Prostate gland (tissue), 2 donors: ENCODE data around the gene SLC5A6. TPM values are rescaled to one million over a fixed set of nuclear protein-coding genes. Genes with fewer than 3 reads are reported as not detected.

Experiments
- DNase-seq: peaks from one replicate; pipeline ENCODE4 v3.0.0-alpha.2; 2019; ENCODE audit warnings: low spot score
- H3K27ac ChIP-seq, 2 donors: fragments of 200-600 bp; sonication (generic); 2 replicates each; pipeline ENCODE4 v1.5.1; 2017 to 2019
- H3K27me3 ChIP-seq: fragments of 200-600 bp; sonication (generic); replicated peaks from 2 replicates; pipeline ENCODE4 v1.5.1; 2019; ENCODE audit not compliant: insufficient read depth
- H3K36me3 ChIP-seq, 2 donors: fragments of 200-600 bp; sonication (generic); 1 replicate in 1 of 2; 2 replicates in 1 of 2; pipeline versions ENCODE4 v1.5.1 to v1.8.1; 2017 to 2019
- H3K4me1 ChIP-seq: fragments of 200-600 bp; sonication (generic); replicated peaks from 2 replicates; pipeline ENCODE4 v1.5.1; 2019
- H3K4me3 ChIP-seq, 2 donors: fragments of 200-600 bp; sonication (generic); 2 replicates each; pipeline ENCODE4 v1.5.1; 2017 to 2019
- H3K9me3 ChIP-seq: fragments of 200-600 bp; sonication (generic); 2 replicates; pipeline ENCODE4 v1.5.1; 2017
- POLR2A ChIP-seq: fragments of 450-650 bp; IDR thresholded peaks from one replicate; pipeline ENCODE4 v1.6.1; 2016; ENCODE audit warnings: antibody characterized with exemption, mild to moderate bottlenecking
- POLR2AphosphoS5 ChIP-seq: sonication (generic); formaldehyde crosslinking; IDR thresholded peaks from one replicate; pipeline ENCODE4 v1.6.1; 2017; ENCODE audit warnings: antibody characterized with exemption
- WGBS: methylation state at CpG from one replicate; pipeline ENCODE4 v1.1.5; 2018; 5-methylcytosine and 5-hydroxymethylcytosine counted together
- intact Hi-C: fragments of 100-400 bp; cut with DNase I; formaldehyde crosslinking; loops from one replicate; pipeline ENCODE4 v1.14.2; 2022
- total RNA-seq, 2 donors: library from RNA; depleted of rRNA; stranded (reverse); fragments of >200 nt; gene quantifications; one replicate each; pipeline ENCODE4 v1.1.0, GENCODE V29; 2016
- TF ChIP-seq, protein P1 (sequence below), 4 experiments: fragments of 200-600 bp in 2 of 4; fragments of 450-650 bp in 2 of 4; sonication (generic) in 2 of 4; IDR thresholded peaks; 1 replicate in 3 of 4; 2 replicates in 1 of 4; pipeline ENCODE4 v1.5.1; 2016 to 2019; ENCODE audit warnings: antibody characterized with exemption in 4 of 4, mild to moderate bottlenecking in 2 of 4, moderate library complexity in 2 of 4

Gene SLC5A6
- total RNA-seq, 2 donors from 2014 or later, result 23.9 to 65.2 TPM

DNA sequence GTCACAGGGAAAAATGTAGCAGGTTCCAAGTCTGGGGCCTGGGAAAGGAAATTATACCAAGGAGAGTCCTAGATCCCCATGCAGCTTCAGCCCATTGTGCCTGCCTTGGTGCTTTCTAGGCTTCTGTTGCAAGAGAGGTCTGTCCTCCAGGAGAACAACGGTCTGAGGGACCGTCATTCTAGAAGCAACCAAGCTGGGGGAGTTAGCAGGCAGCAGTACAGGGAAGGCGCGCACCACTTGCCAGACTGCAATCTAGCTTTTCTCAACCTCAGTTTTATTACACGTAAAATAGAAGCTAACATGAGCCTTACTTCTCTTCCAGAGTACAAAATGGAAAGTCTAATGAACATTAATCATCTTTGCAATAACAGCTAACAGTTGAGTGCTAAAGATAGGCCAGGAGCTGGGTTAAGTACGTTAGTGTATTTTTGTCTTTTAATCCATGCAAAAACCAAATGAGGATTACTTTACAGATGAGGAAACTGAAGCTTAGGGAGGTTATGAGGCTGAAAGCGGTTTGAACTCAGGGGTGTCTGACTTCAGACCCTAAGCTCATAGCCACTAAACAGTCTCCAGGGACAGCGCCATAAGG, 61.3 kb downstream of the SLC5A6 start:
- DNase-seq, result no peak

More for the DNA sequence above, 61.3 kb downstream of the SLC5A6 start:
- no peak overlapping the region for H3K4me3 ChIP-seq
- TF ChIP-seq POLR2A, result no peak
- no peak for TF ChIP-seq POLR2AphosphoS5
- TF ChIP-seq, protein P1, sequence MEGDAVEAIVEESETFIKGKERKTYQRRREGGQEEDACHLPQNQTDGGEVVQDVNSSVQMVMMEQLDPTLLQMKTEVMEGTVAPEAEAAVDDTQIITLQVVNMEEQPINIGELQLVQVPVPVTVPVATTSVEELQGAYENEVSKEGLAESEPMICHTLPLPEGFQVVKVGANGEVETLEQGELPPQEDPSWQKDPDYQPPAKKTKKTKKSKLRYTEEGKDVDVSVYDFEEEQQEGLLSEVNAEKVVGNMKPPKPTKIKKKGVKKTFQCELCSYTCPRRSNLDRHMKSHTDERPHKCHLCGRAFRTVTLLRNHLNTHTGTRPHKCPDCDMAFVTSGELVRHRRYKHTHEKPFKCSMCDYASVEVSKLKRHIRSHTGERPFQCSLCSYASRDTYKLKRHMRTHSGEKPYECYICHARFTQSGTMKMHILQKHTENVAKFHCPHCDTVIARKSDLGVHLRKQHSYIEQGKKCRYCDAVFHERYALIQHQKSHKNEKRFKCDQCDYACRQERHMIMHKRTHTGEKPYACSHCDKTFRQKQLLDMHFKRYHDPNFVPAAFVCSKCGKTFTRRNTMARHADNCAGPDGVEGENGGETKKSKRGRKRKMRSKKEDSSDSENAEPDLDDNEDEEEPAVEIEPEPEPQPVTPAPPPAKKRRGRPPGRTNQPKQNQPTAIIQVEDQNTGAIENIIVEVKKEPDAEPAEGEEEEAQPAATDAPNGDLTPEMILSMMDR (IDR thresholded peaks at IDR 0.05), result no peak
- H3K27ac ChIP-seq, result no peak overlapping the region
- no peaks in the 10 kb centered on the region for H3K9me3 ChIP-seq
- H3K27me3 ChIP-seq, result no peaks in the 10 kb centered on the region
- no peaks in the 10 kb centered on the region for H3K4me1 ChIP-seq
- intact Hi-C loops, result no loop called here
- H3K36me3 ChIP-seq, result no peaks in the 10 kb centered on the region
- WGBS, result 57% methylated on average over 8 of the region's 8 CpGs

Other genes with a start within 250 kb of the SLC5A6 start
- gene MAPRE3, start 241.6 kb downstream of the SLC5A6 start, total RNA-seq, result 10 to 100 TPM; 12.0 to 28.9 TPM
- 10 to 100 TPM; 44.5 to 75.9 TPM for gene TMEM214, start 179.3 kb downstream of the SLC5A6 start, total RNA-seq
- gene AGBL5, start 160.6 kb downstream of the SLC5A6 start, total RNA-seq, result 10 to 100 TPM; 31.9 to 87.1 TPM
- 100 to 1,000 TPM; 246 to 317 TPM for gene OST4, start 140.6 kb downstream of the SLC5A6 start, total RNA-seq
- gene EMILIN1, start 133.7 kb downstream of the SLC5A6 start, total RNA-seq, result 100 to 1,000 TPM in 1 of 2 donors, 10 to 100 TPM in 1; 39.8 to 149 TPM
- gene KHK, start 125.5 kb downstream of the SLC5A6 start, total RNA-seq, result 1 to 10 TPM in 1 of 2 donors, under 1 TPM in 1; 0.91 to 7.0 TPM
- 10 to 100 TPM in 1 of 2 donors, 1 to 10 TPM in 1; 4.9 to 10.7 TPM for gene CGREF1, start 93.1 kb downstream of the SLC5A6 start, total RNA-seq
- 1 to 10 TPM; 4.1 to 7.0 TPM for gene ABHD1, start 88.5 kb downstream of the SLC5A6 start, total RNA-seq
- gene PREB, start 77.6 kb downstream of the SLC5A6 start, total RNA-seq, result 10 to 100 TPM; 74.0 to 88.9 TPM
- gene PRR30, start 72.9 kb downstream of the SLC5A6 start, total RNA-seq, result 1 to 10 TPM in 1 of 2 donors, not detected in 1; 1.1 TPM
- gene TCF23, start 63.3 kb downstream of the SLC5A6 start, total RNA-seq, result 1 to 10 TPM in 1 of 2 donors, not detected in 1; 8.5 TPM
- gene ATRAID, start 227 bp downstream of the SLC5A6 start, total RNA-seq, result 100 to 1,000 TPM; 217 to 222 TPM
- gene CAD, start 5.1 kb upstream of the SLC5A6 start, total RNA-seq, result 10 to 100 TPM; 16.0 to 63.6 TPM
- 100 to 1,000 TPM in 1 of 2 donors, not detected in 1; 102 TPM for gene SLC30A3, start 50.8 kb upstream of the SLC5A6 start, total RNA-seq
- 10 to 100 TPM in 1 of 2 donors, not detected in 1; 16.1 TPM for gene DNAJC5G, start 63.2 kb upstream of the SLC5A6 start, total RNA-seq
- gene TRIM54, start 70.2 kb upstream of the SLC5A6 start, total RNA-seq, result 10 to 100 TPM in 1 of 2 donors, 1 to 10 TPM in 1; 2.8 to 17.9 TPM
- 10 to 100 TPM in 1 of 2 donors, 1 to 10 TPM in 1; 4.2 to 11.2 TPM for gene UCN, start 96.2 kb upstream of the SLC5A6 start, total RNA-seq
- gene MPV17, start 110.8 kb upstream of the SLC5A6 start, total RNA-seq, result 10 to 100 TPM; 82.5 to 90.3 TPM
- gene GTF3C2, start 144.5 kb upstream of the SLC5A6 start, total RNA-seq, result 10 to 100 TPM; 41.2 to 66.1 TPM
- gene EIF2B4, start 158.1 kb upstream of the SLC5A6 start, total RNA-seq, result 10 to 100 TPM; 46.9 to 51.8 TPM
- gene SNX17, start 158.3 kb upstream of the SLC5A6 start, total RNA-seq, result 100 to 1,000 TPM; 127 to 134 TPM
- gene ZNF513, start 168.5 kb upstream of the SLC5A6 start, total RNA-seq, result 10 to 100 TPM in 1 of 2 donors, 1 to 10 TPM in 1; 9.0 to 22.0 TPM
- gene PPM1G, start 197.3 kb upstream of the SLC5A6 start, total RNA-seq, result 10 to 100 TPM; 57.2 to 65.4 TPM
- 10 to 100 TPM; 42.9 to 83.4 TPM for gene NRBP1, start 216.4 kb upstream of the SLC5A6 start, total RNA-seq
- 100 to 1,000 TPM in 1 of 2 donors, 10 to 100 TPM in 1; 31.4 to 147 TPM for gene KRTCAP3, start 230.1 kb upstream of the SLC5A6 start, total RNA-seq